Measurements from ENCODE around the gene DPP9.

GRCh38 chr19:4682417-4683200 is 41.0 kb downstream of the DPP9 start:
- TF ChIP-seq CTCF (IDR thresholded peaks at IDR 0.05; ENCODE audit: insufficient read depth, low read length): no peak
- no peak for TF ChIP-seq REST (IDR thresholded peaks at IDR 0.05; ENCODE audit: insufficient replicate concordance, low read depth)
- TF ChIP-seq SPI1 (IDR thresholded peaks at IDR 0.05; ENCODE audit: borderline replicate concordance, low read depth): no peak

All from HL-60 (cell line).